Pulmonary artery endothelial cell (primary cell): Measurements from ENCODE around the gene KPNA4. TPM values are rescaled to one million over a fixed set of nuclear protein-coding genes. Genes with fewer than 3 reads are reported as not detected.

Experiments
- DNase-seq: peaks from one replicate; pipeline ENCODE4 v3.0.0-alpha.2; 2011; ENCODE audit warnings: low read depth, low spot score
- total RNA-seq: library from RNA; depleted of rRNA; stranded (reverse); fragments of >200 nt; gene quantifications from 2 replicates; pipeline ENCODE4 v1.2.3, GENCODE V29; 2014

The KPNA4 gene
- total RNA-seq, 1 donor from 2014 or later, result 41.5 TPM

GRCh38 chr3:160450846-160451245 is 114.5 kb downstream of the KPNA4 start:
- DNase-seq, result no peak

GRCh38 chr3:160449636-160450598 is 115.5 kb downstream of the KPNA4 start, which contains the start of gene TRIM59:
Gene TRIM59 (minus strand): TSS chr3:160449786. CDS start chr3:160439183, 10,603 bp downstream.
- peak; percentile 84 for DNase-seq

GRCh38 chr3:160448845-160449635 is 116.3 kb downstream of the KPNA4 start:
- peak; percentile 17 for DNase-seq

GRCh38 chr3:160447544-160447943 is 117.8 kb downstream of the KPNA4 start:
- no peak for DNase-seq

GRCh38 chr3:160446522-160447056 is 118.8 kb downstream of the KPNA4 start:
- DNase-seq, result no peak

- DNase-seq, result no peak
These were observed 119.5 kb downstream of the KPNA4 start for GRCh38 chr3:160445854-160446253.

Other genes with a start within 250 kb of the KPNA4 start
- gene IFT80, start 166.3 kb downstream of the KPNA4 start, total RNA-seq, result 17.7 and 20.9 TPM in 2 replicates
- gene SMC4, start 165.9 kb downstream of the KPNA4 start, total RNA-seq, result 72.6 and 132 TPM in 2 replicates
- gene TRIM59, start 115.8 kb downstream of the KPNA4 start, total RNA-seq, result 22.8 and 38.1 TPM in 2 replicates
- not detected in 2 replicates for gene ARL14, start 111.6 kb upstream of the KPNA4 start, total RNA-seq
- gene PPM1L, start 190.7 kb upstream of the KPNA4 start, total RNA-seq, result 1.8 TPM in 2 replicates